NCI-H2107 treated with DMSO at 0.1 percent for 48 hours (cell line): ENCODE results near the gene CDK5.
"Not testable (repeated sequence)": the region's sequence is repeated elsewhere in the genome, so short reads cannot be mapped to it uniquely, and the experiment has no call there.

ENCODE experiments used
- DNase-seq: peaks from one replicate; lab custom pipeline; 2025; ENCODE audit not compliant: unreplicated experiment; lab: John Stamatoyannopoulos, UW

CDK5 gene

DNA sequence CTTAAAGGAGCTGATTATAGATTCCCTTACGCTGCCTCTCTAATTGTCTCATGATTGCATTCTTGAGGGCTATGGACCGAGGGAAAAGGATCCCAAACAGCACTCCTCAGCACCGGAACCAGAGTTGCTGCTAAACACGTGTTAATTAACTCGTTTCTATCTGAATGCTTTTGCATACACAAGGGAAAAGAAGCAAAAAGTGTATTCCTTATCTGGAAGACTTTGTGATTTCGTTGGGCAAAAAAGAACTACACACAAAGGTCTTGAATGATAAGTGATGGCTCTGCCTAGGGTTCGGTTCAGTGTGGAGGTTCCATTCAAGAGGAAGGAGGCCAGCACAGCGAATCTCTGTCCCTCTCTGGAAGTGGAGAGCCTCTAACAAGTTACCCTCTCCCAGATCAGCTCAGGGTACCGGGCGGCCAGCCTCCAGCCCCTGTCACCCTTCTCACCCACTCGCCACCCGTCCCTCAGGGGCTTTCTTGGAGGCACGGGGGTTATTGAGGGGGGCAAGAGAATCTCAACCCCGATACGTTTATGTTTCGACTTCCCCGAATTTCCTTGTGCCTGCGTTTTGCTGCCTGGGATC, 1.2 kb upstream of the CDK5 start:
- no peak for DNase-seq

DNA sequence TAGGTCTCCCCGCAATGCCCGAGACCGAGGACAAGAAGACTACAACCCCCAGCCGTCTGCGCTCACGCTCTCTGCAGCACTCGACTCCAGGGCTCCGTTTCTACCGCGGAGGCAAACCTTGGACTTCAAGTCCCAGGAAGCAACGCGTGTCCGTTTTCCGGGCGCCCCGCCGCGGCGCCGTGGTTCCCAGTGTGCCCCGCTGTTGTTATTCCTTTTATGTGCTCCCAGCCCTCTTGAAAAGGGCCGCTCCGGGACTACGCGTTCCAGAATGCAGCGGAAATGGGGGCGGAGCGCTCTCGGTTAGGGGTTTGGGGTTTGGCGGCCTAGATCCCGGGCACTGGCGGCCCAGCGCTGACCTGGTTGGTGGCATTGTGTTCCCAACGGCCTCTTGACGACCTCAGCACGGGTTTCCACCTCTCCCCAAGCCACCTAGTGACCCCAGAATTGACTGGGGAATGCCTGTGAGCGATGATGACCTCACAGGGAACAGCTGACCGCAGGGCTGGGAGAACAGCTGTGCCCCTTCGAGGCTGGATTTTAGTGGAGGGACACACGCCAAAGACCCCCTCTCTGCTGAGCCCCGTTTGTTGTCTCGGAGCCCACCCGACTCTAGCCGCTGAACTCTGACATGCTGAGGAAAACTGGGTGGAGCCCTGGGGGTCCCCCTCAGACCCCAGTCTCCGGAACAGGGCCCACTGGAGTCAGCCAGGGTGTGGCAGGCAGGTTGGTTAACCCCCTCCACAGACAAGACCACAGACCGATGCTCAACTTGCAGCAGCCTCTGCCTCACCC, 488 bp upstream of the CDK5 start:
- peak; percentile 98 for DNase-seq

DNA sequence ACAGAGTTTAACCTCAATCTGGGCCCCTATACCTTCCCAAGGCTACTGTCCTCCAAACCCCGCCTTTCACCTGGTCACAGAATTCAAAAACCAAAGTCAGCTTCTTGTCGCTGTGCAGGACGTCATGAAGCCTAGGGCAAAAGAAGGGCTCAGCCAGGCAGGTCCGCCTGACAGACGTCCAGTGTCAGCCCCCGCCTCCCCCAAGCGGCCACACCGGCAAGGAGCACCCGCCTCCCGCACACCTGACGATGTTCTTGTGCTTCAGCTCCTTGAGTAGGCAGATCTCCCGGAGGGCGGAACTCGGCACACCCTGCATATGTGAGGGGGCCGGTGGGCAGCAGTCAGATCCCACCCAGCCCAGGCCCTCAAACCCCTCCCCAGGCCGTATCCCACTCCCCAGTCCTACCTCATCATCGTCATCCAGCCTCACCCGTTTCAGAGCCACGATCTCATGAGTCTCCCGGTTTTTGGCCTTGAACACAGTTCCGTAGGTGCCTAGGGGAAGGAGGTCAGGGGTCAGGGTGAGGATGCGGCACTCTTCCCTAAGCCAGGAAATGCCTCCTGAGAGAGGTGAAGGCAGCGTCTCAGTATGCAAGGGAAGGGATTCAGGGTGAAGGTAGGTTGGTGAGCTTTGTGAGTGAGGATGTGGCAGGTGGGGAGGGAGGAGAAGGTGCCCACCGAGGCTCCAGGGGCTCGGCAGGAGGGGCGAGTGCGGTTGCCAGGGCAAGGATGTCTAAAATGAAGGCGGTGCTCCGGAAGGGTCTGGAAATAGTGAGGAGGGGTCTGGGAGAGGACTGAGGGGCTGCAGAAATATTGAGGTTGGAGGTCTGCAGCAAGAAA, 811 bp downstream of the CDK5 start:
- DNase-seq: no peak

DNA sequence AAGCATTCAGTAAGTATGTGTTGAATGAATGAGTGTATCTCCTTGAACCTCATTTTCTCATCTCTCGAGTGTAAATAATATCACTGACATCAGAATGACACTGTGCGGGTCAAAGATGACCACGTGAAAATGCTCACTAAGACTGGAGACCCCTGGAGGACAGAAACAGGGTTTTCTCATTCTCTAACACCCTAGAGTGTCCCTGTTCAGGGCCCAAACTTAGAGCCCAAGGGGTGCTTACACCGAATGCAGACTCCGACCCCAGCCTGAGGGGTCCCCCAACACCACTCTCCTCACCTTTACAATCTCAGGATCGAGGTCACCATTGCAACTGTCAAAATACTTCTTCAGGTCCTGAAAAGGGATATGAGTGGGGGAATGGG, 1.4 kb downstream of the CDK5 start:
- no peak for DNase-seq

DNA sequence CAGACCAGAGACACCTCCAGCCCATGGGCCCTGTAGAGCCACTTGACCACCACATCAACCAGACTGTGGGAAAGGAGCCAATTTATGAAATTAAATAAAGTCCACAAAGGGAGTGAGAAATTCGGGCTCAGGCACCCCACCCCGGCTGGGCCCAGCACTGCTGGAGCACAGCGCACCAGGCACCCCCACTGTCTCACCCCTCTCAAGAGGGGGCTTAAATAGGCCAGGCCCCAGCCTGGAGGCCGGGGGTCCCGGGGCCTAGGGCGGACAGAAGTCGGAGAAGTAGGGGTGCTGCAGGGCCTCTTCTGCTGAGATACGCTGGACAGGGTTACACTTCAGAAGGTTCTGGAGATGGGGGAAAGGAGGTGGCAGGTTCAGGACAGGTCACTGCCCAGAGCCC, 3.9 kb downstream of the CDK5 start:
- no peak for DNase-seq

DNA sequence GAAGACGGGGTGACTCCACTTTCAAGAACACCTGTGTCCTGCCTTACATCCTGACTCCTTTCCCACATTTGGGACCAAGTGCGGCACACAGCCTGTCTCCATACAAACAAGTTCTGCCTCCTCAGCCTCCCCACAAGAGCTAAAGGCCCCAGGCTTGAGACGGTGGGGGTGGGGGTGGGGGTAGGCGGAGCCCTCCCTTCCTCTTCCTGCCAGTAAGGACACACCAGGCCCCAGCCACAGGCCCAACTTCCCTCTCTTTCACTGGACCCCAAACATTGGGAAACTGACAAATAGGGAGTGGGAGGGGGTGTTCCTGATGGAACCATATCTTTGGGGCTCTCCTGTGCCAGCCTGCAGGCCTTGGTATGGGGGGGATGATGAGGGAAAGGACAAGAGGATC, 4.6 kb downstream of the CDK5 start:
- DNase-seq: no peak

DNA sequence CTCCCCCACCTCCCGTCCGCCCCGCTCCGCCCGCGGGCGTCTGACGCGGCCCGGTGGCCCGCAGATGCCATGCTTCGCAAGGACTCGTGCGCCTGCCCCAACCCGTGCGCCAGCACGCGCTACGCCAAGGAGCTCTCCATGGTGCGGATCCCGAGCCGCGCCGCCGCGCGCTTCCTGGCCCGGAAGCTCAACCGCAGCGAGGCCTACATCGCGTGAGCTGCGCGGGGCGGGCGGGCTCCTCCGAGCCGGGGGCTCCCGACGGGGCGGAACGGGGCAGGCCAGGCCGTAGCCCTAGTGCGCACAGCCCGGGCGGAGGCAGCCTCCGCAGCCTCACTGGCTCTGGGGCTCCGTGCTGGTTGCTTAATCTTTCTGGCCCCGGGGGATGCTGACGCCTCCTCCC, 6.6 kb downstream of the CDK5 start:
- no peak for DNase-seq

DNA sequence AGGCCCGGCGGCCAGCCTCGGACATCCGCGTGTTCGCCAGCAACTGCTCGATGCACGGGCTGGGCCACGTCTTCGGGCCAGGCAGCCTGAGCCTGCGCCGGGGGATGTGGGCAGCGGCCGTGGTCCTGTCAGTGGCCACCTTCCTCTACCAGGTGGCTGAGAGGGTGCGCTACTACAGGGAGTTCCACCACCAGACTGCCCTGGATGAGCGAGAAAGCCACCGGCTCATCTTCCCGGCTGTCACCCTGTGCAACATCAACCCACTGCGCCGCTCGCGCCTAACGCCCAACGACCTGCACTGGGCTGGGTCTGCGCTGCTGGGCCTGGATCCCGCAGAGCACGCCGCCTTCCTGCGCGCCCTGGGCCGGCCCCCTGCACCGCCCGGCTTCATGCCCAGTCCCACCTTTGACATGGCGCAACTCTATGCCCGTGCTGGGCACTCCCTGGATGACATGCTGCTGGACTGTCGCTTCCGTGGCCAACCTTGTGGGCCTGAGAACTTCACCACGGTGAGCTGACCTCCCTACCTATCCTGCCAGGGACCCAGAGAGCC, 8.7 kb downstream of the CDK5 start:
- DNase-seq: no peak

DNA sequence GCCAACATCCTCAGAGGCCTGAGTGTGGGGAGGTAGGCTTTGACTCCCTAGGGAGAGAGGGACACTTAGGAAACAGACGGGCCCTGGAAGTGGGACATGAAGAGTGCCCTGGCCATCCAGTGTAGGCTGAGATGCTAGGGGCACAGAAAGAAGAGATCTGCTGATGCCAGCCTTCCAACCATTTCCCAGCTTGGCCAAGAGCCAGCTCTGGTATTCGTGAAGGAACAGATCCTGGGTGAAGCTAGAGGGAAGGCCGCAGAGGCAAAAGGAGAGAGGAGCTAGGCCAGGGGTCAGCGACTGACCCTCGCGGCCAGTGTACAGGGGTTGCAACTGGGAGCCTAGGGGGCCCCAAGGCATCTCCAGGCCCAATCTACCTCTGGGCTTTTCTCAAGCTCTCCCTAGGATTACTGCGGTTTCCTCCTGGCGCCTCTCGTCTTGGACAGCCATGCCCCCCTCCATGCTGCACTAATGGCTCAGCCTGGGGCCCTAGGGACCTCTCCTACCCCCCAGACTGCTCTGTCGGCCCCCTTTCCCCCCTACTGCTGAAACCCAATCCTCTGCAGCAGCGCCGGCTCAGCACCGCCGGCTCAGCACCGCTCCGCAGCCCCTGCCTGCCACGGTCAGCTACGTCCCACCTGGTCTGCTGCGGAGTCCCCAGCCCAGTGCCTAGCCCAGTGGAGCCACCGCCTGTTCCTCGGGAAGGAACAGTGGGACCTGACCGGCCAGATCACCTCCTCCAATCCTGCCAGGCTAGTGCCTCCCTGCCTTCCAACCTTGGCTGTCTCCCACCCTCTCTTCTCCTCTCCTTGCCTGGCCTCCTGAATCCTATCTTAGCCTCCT, 9.5 kb downstream of the CDK5 start, which contains the start of gene ASIC3:
TSS of gene ASIC3 (plus strand) at position 556 of the 840 bp plus-strand sequence. CDS start 355 bp downstream, outside the sequence.
- DNase-seq: peak; percentile 30

DNA sequence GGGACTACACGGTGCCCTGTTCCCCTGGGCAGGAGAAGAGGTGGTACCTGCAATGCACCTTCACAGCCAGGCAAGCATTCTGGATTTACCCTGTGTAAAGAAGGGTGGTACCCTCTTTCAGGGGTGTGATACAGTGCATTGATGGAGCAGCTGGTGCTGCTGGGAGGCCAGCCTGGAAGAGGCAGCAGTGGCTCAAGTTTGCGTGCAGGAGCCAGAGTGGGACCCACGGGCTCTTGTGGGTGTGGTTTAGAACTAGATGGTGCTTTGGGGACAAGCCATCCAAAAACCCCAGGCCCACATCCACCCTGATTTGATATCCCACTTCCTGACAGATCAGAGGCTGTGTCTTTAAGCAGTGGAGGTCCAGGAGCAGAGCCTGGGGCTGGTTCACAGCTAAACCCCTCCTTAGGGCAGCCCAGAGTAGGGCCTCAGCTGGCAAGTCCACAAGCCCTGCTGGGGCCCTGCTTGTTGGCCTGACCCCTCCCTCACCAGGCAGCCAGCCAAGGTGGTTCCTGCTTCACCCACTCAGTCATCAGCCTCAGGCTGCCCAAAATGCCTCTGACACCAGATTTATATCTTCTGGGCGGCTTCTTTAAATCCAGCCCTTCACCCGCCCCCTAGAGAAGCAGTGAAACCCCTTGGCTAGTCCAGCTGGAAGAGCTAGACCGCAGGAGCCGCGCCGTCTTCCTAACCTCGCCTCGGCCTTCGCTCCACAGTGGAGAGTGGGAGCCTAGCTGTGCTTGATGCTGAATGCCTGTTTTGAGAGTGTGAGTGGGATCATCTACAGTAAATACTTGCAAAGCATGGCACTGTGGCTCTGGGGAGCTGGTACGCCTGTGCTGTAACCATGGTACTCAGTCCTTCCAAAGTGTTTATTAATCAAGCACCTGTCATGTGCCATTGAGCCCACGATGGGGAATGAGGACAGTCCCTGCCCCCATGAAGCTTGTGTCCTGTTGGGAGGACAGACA, 10.8 kb downstream of the CDK5 start:
- no peak for DNase-seq

DNA sequence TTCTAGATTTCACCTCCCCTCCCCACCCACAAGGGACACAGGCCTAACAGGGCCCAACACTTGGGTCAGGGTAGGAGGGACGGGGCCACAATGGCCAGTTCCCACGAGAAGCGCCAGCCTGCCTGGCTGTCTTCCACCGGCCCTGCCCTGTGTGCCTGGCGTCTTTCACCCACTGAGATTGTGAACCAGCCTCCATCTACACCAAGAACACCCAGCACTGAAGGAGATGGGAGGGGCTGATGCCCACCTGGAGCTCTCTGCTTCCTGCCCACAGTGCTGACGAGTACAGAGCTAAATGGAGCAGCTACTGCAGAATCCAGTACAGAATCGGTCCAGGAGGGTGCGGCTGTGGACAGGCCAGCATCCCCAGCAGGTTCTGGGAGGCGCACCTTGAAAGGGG, 11.7 kb downstream of the CDK5 start:
- no peak for DNase-seq

DNA sequence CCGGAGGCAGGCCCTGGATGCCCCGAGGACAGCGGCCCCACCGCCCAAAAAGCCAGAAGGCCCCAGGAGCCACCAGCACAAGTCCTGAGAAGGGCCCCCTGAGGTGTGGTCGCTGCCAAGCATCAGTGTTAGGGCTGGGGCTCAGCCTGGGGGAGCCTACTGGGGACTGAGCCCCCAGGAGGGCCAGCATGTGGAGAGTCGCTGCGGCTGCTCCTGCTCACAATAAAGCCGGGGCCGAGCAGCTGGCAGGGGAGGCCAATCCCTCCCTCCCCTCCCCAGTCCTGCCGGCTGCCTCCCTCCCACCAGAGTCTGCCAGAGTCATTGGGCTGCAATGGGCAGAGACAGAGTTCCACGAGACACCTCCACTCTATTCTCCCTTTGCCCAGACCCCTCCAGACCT, 12.4 kb downstream of the CDK5 start:
- DNase-seq: no peak

DNA sequence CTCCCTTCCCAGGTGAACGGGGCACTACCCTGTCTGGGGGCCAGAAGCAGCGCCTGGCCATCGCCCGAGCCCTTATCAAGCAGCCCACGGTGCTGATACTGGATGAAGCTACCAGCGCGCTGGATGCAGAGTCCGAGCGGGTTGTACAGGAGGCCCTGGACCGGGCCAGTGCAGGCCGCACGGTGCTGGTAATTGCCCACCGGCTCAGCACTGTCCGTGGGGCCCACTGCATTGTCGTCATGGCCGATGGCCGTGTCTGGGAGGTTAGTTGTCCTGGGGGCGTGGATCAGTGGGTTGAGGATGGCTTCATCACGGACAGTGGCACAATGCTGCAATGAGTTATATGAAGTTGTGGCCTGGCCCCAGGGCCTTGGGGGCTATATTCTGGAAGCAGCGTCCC, 13.7 kb downstream of the CDK5 start:
- DNase-seq: no peak

DNA sequence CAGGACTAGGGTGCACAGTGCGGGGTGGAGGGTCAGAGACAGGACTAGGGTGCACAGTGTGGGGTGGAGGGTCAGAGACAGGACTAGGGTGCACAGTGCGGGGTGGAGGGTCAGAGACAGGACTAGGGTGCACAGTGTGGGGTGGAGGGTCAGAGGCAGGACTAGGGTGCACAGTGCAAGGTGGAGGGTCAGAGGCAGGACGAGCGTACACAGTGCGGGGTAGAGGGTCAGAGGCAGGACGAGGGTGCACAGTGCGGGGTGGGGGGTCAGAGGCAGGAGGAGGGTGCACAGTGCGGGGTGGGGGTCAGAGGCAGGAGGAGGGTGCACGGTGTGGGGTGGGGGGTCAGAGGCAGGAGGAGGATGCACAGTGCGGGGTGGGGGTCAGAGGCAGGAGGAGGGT, 14.2 kb downstream of the CDK5 start:
- not testable (repeated sequence) for DNase-seq

DNA sequence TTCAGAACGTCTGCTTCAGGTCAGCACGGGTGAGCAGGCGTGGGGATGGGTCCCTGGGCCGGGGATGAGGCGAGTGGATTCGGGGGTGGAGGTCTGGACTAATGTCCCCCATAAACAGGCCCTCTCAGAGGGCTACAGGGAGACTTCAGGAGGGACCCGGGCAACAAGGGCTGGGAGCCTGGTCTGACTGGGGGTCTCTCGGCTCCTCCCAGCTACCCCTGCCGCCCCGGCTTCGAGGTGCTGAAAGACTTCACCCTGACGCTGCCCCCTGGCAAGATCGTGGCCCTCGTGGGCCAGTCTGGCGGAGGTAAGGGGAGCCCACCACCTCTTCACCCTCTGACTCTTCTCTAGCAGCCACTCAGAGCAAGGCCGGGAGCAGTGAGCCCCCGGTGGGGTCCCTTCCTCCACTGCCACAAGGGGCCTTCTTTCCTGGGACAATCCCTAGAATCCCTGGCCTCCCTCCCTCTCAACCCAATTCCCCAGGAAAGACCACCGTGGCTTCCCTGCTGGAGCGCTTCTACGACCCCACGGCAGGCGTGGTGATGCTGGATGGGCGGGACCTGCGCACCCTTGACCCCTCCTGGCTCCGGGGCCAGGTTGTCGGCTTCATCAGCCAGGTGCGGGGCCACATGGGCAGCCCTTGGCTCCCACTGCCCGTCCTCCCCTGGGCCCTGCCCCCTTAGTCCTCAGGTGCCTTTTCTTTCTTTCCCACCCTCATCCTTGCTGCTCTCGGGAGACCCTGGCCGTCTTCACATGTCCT, 16.9 kb downstream of the CDK5 start:
- DNase-seq: no peak

DNA sequence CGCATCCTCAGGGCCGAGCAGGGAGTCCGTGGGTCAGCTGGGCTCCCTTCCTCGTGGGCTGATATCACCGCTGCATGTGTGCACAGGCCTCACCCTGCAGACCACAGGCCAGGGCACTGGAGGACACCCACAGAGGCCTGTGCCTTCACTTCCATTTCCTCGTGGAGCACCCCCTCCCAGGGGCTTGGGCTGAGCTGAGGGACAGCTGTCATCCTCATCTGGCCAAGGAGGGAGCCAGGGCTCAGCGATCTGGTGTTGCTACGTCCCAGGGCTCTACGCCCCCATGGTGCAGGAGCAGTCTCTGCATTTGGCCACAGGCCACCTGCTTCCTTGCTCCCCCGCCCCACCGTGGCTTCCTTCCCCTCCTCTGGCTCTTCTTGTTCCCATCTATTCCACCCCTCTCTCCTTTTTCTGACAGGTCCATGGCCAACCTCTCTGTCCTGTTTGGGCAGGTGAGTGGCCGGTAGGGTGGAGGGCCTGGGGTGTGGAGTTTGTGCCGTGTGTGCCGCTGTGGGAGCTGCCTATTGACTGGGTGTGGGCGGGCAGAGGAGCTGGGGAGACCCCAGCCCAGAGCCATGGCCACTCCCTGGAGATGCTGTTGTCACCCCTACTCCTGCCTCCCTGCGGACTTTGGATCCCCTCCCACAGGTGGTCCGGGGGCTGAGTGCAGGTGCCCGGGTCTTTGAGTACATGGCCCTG, 17.7 kb downstream of the CDK5 start:
- DNase-seq: no peak

DNA sequence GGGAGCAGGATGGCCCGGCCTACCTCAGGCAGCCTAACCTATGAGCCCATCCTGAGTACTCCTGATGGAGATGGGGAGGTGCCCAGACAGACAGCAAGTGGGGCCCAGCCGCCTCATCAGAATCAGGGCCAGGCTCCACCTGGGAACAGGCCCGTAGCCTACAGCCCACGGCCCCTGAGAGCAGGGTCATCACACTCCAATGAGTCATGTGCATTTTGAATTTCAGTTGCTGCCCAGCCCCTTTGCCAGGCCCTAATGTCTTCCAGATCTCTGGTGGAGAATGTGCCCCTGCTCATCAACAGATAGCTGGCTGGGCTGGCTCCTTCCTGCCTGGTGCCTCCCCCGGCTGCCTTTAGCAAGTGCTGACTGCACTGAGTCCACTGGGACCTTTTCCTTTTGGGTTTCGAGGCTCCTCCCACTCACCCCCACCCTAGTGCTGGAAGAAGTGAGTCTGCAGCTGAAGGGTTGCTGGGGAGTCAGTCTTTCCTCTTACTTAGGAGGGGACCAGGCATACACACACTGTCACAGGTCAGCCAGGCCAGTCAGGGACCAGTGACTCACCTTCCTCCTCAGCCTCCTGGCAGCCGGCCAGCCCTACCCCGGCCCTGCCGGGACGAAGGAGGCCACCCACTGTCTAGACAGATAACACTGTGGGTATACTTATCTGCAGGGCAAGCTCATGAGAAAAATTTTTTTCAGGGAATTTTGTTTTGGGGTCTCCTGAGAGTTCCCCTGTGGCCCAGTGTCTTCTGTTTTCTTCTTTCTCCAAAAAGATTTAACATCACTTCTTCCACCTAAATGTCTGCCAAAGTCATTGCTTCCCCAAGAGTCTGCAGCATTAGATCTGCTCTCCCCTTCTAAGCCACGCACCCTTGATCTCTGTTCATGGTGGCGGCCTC, 18.5 kb downstream of the CDK5 start:
- no peak for DNase-seq
